HG03558 (cell line): ENCODE data around the gene MAPK12.
"Not testable (repeated sequence)": the region's sequence is repeated elsewhere in the genome, so short reads cannot be mapped to it uniquely, and the experiment has no call there.

Experiments
- ATAC-seq: cut with Tn5 transposase; IDR thresholded peaks from one replicate; pipeline ENCODE4 v1.9.1; 2021; ENCODE audit warnings: moderate number of reproducible peaks; ENCODE audit not compliant: unreplicated experiment; ENCODE audit errors: extremely low read depth

MAPK12 gene

GRCh38 chr22:50283821-50284220 is 22.3 kb upstream of the MAPK12 start:
- ATAC-seq: no peak

- no peak for ATAC-seq
These were observed 21.1 kb upstream of the MAPK12 start for GRCh38 chr22:50282361-50283155.

DNA sequence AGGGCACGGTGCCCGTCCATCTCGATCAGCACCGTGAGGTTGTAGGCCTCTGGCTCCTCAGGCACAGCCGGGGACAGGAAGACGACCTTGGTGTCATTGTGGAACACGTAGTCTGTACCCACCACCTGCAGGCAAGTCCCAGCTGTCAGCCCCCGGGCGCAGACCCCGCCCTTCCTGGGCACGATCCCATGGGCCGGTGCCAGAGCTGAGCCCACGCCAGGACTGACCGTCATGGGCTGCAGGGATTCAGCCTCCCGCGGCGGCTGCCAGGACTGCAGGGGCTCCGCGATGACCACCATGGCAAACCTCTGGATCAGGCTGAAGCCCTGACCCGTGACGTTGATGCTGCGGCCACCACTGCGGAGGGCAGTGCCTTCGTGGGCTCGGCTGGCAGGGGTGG is 20.5 kb upstream of the MAPK12 start:
- ATAC-seq: no peak

- ATAC-seq: no peak
These were observed 19.9 kb upstream of the MAPK12 start for GRCh38 chr22:50281384-50281760.

DNA sequence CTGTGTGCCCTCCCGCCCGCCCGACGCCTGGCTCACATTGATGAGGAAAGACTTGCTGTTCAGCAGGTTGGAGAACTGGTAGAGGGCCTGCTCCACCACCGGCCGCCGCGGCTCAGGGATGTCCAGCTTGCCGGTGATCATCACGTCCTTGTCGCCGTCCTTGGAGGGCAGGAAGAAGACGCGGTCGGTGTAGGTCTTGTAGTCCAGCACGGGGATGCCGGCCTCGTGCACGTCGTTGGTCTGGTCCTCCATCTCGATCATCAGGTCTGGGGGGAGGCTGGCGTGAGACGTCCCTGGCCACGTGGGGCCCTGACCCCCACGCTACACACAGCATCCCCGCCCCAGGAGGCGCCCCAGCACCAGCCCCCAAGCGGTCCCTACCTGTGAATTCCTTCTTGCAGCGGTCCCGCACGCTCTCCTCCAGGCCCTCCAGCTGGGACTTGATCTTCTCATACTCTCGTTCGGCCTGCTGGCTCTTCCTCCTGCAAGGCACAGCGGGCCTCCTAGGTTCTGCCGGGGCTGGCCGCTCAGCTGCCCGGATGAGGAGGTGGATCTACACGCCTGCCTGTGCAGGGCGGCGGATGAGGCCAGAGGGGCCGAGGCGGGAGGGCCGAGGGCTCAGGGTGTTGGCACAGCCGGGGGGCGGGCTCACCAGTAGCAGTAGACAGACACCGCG is 19.4 kb upstream of the MAPK12 start:
- no peak for ATAC-seq

DNA sequence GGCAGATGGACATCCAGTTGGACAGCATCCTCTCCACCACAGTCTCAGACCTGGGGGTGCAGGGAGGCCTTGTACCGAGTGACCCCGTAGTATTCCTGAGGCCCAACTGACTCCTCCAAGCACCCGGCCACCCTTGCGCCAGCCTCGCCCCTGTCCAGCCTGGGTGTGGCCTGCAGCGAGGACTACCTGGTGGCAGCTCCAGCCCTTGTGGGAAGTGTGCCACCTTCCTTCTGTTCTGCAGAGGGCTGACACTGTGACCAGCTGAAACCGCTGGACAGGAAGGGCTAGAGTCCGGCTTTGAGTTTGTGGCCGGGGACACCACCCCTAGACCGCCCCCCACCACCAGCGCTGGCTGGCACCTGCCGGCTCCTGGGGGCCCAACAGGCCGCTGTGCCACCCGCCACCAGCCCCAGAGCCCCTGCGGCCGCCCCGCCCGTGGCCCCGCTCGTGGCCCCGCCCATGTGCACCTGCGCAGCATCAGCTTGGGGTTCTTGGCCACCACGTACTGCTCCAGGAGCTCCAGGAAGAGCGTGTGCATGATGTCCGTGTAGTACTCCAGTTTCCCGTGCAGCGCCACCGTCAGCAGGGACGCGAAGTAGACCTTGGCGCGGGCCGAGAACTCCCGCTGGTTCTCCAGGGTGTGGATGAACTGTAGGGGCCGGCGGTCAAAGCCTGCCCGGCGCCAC is 18.7 kb upstream of the MAPK12 start:
- no peak for ATAC-seq

DNA sequence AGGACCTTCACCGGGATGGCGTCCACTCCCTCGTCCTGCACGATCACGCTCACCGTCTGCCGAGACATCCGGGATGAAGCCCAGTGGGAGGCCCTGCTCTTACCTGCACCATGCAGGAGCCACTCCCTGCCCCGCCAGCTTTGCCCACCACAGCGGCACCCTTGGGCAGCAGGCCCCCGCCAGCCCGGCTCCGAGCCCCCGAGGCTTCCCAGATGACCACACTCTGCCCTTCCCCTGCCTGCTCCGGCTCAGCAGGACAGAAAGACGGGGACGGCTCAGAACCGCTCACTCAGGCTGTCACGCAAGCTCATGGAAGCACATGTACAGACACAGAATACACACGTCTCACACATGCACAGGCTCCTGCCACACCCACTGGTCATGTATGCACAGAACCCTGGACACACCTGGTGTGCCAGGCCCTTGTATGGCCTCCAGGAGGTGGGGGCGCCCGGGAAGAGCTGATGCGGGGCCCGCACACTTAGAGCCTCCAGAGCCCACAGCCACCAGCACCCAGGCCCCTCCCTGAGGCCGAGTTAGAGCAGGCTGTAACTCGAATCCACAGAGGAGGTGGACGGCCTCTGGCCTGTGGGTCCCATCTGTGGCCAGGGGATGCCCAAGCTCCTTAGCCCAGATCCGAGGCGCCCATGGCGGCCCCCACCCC is 17.6 kb upstream of the MAPK12 start:
- ATAC-seq: no peak

DNA sequence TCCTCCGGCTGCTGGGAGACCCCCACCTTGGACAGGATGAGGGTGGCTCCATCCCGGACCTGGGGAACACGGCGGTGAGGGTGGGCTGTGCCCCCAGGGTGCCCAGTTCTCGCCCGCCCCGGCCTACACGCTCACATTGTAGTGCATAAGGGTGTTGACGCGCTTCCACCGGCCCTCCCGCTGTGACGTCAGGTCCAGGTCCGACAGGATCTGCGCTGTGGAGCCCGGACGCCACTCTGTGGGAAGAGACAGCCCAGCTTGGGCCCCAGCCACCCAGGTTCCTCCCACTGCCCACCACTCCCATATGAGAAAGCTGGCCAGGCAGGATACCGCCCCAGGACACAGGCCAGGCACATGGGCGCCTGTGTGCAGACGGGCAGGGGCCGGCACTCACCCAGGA is 17.0 kb upstream of the MAPK12 start:
- no peak for ATAC-seq

DNA sequence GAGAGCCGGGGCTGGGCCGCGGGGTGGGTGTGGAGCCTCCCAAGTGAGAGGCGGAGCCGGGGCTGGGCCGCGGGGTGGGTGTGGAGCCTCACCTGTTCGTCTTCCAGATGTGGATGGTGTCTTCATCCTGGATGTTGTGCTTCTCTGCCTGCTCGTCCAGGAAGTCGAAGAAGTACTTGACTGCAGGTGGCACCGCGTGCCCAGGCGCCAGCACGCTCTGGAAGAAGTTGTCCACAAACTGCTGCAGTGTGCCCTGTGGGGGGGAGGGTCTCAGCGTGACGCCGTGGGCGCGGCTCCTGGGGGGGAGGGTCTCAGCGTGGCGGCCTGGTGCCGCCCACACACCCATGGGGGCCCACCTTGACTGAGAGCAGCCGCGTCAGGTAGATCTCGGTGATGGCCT is 16.3 kb upstream of the MAPK12 start:
- ATAC-seq: no peak

DNA sequence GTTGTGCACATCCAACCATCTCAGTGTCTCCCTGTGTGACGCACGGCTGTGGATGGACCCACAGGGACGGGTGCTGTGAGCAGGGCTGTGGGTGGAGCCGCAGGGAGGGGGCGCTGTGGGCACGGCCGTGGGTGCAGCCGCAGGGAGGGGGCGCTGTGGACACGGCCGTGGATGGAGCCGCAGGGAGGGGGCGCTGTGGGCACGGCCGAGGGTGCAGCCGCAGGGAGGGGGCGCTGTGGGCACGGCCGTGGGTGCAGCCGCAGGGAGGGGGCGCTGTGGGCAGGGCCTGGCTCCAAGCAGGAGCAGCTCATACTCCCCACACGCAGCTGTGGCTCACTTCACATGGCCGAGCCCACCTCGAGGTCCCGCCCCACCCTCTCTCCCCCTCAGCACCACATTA is 14.7 kb upstream of the MAPK12 start:
- no peak for ATAC-seq

- ATAC-seq: no peak
These were observed 13.9 kb upstream of the MAPK12 start for GRCh38 chr22:50275181-50276055.

DNA sequence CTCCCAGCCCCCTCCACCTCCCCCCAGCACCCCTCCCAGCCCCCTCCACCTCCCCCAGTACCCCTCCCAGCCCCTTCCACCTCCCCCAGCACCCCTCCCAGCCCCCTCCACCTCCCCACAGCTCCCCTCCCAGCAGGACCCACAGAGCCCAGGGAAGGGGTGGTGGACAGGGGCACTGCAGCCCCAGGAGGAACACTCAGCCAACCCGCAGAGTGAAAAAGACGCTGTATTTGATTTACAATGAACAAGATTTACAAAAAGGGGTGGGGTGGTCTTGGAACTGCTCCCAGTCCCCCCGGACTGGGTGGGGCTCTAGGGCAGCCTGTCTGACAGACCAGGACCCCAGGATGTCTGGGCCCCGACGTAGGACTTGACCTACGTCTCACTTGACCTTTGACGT is 13.3 kb upstream of the MAPK12 start:
- no peak for ATAC-seq

GRCh38 chr22:50274311-50274710 is 12.8 kb upstream of the MAPK12 start:
- ATAC-seq: no peak

GRCh38 chr22:50273781-50274180 is 12.3 kb upstream of the MAPK12 start:
- ATAC-seq: not testable (repeated sequence)

DNA sequence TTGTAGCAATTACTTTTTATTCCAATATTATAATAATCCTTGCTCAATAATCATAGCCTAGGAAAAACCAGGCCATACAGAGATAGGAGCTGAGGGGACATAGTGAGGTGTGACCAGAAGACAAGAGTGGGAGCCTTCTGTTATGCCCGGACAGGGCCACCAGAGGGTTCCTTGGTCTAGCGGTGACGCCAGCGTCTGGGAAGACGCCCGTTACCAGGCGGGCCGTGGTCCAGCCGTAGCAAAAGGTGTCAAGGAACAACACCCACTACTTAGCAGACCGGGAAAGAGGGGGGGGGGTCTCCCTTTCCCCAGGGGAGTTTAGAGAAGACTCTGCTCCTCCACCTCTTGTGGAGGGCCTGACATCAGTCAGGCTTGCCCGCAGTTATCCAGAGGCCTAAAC is 11.9 kb upstream of the MAPK12 start:
- ATAC-seq: not testable (repeated sequence)

DNA sequence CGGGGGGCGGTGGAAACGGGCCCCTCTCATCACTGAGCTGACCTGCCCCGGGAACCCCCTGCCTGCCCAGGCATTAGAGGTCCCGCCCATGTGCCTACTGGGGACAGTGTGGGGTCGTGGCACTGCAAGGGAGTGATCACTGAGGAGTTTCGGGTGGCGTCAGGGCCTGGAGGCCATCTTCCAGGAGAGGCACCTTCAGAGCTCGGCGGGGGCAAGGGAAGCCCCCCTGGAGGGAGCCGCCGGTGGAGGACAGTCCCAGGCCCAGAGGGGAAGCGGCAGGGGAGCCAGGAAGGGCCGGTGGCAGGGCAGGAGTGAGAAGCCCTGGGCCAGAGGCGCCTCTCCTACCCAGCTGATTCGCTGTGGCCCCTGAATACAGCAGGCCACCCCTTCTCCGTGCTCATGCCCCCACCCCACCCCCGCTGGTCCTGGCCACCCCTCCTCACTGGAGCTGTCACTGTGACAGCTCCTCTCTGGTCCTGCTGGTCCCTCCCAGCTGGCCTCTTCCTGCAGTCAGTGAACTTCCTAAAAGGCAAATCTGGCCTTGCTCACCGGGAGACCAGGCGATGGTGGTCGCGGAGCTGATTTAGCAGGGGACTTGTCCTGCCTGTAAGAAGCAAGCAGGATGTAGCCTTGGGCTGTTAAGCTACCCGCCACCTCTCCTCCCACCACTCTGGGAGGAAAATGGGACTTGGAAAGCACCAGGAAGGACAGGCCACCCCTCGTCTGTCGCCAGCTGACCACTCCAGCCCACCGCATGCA is 10.7 kb upstream of the MAPK12 start:
- ATAC-seq: no peak

DNA sequence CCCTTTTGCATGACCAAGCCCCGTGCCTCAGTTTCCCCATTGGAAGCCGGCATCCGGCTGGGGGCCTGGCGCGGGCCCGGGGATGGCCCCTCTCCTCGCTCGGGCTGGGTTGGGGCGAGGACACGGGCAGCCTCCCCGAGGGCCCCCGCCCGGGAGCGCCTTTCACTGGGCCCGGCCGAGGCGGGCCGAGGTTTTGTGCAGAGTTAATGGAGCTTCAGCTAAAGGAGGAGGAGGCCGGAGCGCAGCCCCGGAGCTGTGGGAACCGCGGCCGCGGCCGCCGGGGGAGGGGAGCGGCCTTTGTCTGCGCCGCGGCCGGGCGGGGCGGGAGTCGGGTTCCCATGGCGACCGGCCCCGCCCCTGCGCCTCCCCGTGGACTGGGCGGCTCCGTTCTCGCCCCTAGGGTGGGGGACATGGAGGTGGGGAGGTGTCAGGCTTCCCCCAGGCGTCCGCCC is 10.1 kb upstream of the MAPK12 start:
- ATAC-seq: no peak

- ATAC-seq: no peak
These were observed 9.3 kb upstream of the MAPK12 start for GRCh38 chr22:50270666-50271394.
